ENCODE measurements around the gene TUT1.

The TUT1 gene

GRCh38 chr11:62536301-62536957 lies 54.9 kb downstream of the TUT1 start:
- Histone ChIP-seq H3K4me3 (ENCODE audit: low read length in 2 of 2) (peak overlapping the region in 1 of 2 donors; percentile 54), H3K9ac (ENCODE audit: low read length in 2 of 2) (no peak overlapping the region), H3K4me1 (ENCODE audit: control insufficient read depth, insufficient read depth, low read length) (peaks cover 70% of the 10 kb centered on the region), H3K27ac (ENCODE audit: low read length) (peak overlapping the region; percentile 41), H3K36me3 (ENCODE audit: control insufficient read depth in 2 of 2, insufficient read depth in 2 of 2, low read length in 2 of 2) (peaks cover 45 to 47% of the 10 kb centered on the region in 2 donors), H3K27me3 (ENCODE audit: control insufficient read depth in 1 of 2, insufficient read depth in 2 of 2, low read length in 2 of 2) (no peaks in the 10 kb centered on the region), H3K9me3 (ENCODE audit: control insufficient read depth in 2 of 2, low read length in 2 of 2) (no peaks in the 10 kb centered on the region)

GRCh38 chr11:62535802-62536201 lies 55.5 kb downstream of the TUT1 start:
- Histone ChIP-seq H3K27ac (ENCODE audit: low read length) (peak overlapping the region; percentile 41), H3K4me1 (ENCODE audit: control insufficient read depth, insufficient read depth, low read length) (peaks cover 64% of the 10 kb centered on the region), H3K4me3 (ENCODE audit: low read length in 2 of 2) (peak overlapping the region in 1 of 2 donors; percentile 54), H3K9ac (ENCODE audit: low read length in 2 of 2) (no peak overlapping the region), H3K36me3 (ENCODE audit: control insufficient read depth in 2 of 2, insufficient read depth in 2 of 2, low read length in 2 of 2) (peaks cover 51 to 53% of the 10 kb centered on the region in 2 donors), H3K9me3 (ENCODE audit: control insufficient read depth in 2 of 2, low read length in 2 of 2) (no peaks in the 10 kb centered on the region), H3K27me3 (ENCODE audit: control insufficient read depth in 1 of 2, insufficient read depth in 2 of 2, low read length in 2 of 2) (no peaks in the 10 kb centered on the region)

GRCh38 chr11:62534779-62535545 lies 56.4 kb downstream of the TUT1 start:
- no peak overlapping the region for H3K9ac ChIP-seq (ENCODE audit: low read length in 2 of 2)
- peaks cover 62% of the 10 kb centered on the region for H3K4me1 ChIP-seq (ENCODE audit: control insufficient read depth, insufficient read depth, low read length)
- H3K9me3 ChIP-seq (ENCODE audit: control insufficient read depth in 2 of 2, low read length in 2 of 2) = no peaks in the 10 kb centered on the region
- no peaks in the 10 kb centered on the region for H3K27me3 ChIP-seq (ENCODE audit: control insufficient read depth in 1 of 2, insufficient read depth in 2 of 2, low read length in 2 of 2)
- H3K36me3 ChIP-seq (ENCODE audit: control insufficient read depth in 2 of 2, insufficient read depth in 2 of 2, low read length in 2 of 2) = peaks cover 59% of the 10 kb centered on the region in 2 donors
- no peak overlapping the region for H3K4me3 ChIP-seq (ENCODE audit: low read length in 2 of 2)
- no peak overlapping the region for H3K27ac ChIP-seq (ENCODE audit: low read length)

GRCh38 chr11:62532096-62532495 lies 59.2 kb downstream of the TUT1 start:
- Histone ChIP-seq H3K27ac (ENCODE audit: low read length) (no peak overlapping the region), H3K4me3 (ENCODE audit: low read length in 2 of 2) (no peak overlapping the region), H3K4me1 (ENCODE audit: control insufficient read depth, insufficient read depth, low read length) (peaks cover 37% of the 10 kb centered on the region), H3K27me3 (ENCODE audit: control insufficient read depth in 1 of 2, insufficient read depth in 2 of 2, low read length in 2 of 2) (no peaks in the 10 kb centered on the region), H3K9ac (ENCODE audit: low read length in 2 of 2) (no peak overlapping the region), H3K9me3 (ENCODE audit: control insufficient read depth in 2 of 2, low read length in 2 of 2) (no peaks in the 10 kb centered on the region), H3K36me3 (ENCODE audit: control insufficient read depth in 2 of 2, insufficient read depth in 2 of 2, low read length in 2 of 2) (peaks cover 78 to 80% of the 10 kb centered on the region in 2 donors)

All from stomach smooth muscle (tissue), 2 donors.